ENCODE results near the gene CDS2.

The CDS2 gene

GRCh38 chr20:5140195-5140594, 13.4 kb downstream of the CDS2 start:
- Histone ChIP-seq H3K27me3 (ENCODE audit: insufficient read depth, low read length) (no peaks in the 10 kb centered on the region), H3K27ac (ENCODE audit: low read depth, low read length) (no peak overlapping the region), H3K36me3 (ENCODE audit: insufficient read depth, low read length) (no peaks in the 10 kb centered on the region), H3K9me3 (ENCODE audit: insufficient read depth, low read depth, low read length) (no peaks in the 10 kb centered on the region), H3K4me1 (ENCODE audit: insufficient read depth, low read length) (peaks cover 12% of the 10 kb centered on the region), H3K4me3 (ENCODE audit: low read length) (no peak overlapping the region), H3K9ac (ENCODE audit: low read depth, low read length) (no peak overlapping the region)

GRCh38 chr20:5141615-5142014, 14.8 kb downstream of the CDS2 start:
- no peaks in the 10 kb centered on the region for H3K27me3 ChIP-seq (ENCODE audit: insufficient read depth, low read length)
- H3K4me1 ChIP-seq (ENCODE audit: insufficient read depth, low read length) = peaks cover under 1% of the 10 kb centered on the region; the same call in 1 of the 2 replicates
- WGBS = 91% methylated on average over 1 of the region's 2 CpGs
- no peak overlapping the region for H3K9ac ChIP-seq (ENCODE audit: low read depth, low read length)
- no peaks in the 10 kb centered on the region for H3K36me3 ChIP-seq (ENCODE audit: insufficient read depth, low read length)
- H3K4me3 ChIP-seq (ENCODE audit: low read length) = no peak overlapping the region
- no peak overlapping the region for H3K27ac ChIP-seq (ENCODE audit: low read depth, low read length)
- no peaks in the 10 kb centered on the region for H3K9me3 ChIP-seq (ENCODE audit: insufficient read depth, low read depth, low read length)

- Histone ChIP-seq H3K9me3 (ENCODE audit: insufficient read depth, low read depth, low read length) (no peaks in the 10 kb centered on the region), H3K4me1 (ENCODE audit: insufficient read depth, low read length) (no peaks in the 10 kb centered on the region; the same call in 1 of the 2 replicates), H3K27me3 (ENCODE audit: insufficient read depth, low read length) (no peaks in the 10 kb centered on the region), H3K4me3 (ENCODE audit: low read length) (no peak overlapping the region), H3K27ac (ENCODE audit: low read depth, low read length) (no peak overlapping the region), H3K9ac (ENCODE audit: low read depth, low read length) (no peak overlapping the region), H3K36me3 (ENCODE audit: insufficient read depth, low read length) (no peaks in the 10 kb centered on the region)
- WGBS = 92% methylated on average over 5 of the region's 5 CpGs
Measured at GRCh38 chr20:5143851-5144250, 17.0 kb downstream of the CDS2 start.

GRCh38 chr20:5145365-5146098, 18.7 kb downstream of the CDS2 start:
- Histone ChIP-seq H3K27me3 (ENCODE audit: insufficient read depth, low read length) (no peaks in the 10 kb centered on the region), H3K9ac (ENCODE audit: low read depth, low read length) (no peak overlapping the region), H3K4me1 (ENCODE audit: insufficient read depth, low read length) (peaks cover 5% of the 10 kb centered on the region), H3K9me3 (ENCODE audit: insufficient read depth, low read depth, low read length) (no peaks in the 10 kb centered on the region), H3K27ac (ENCODE audit: low read depth, low read length) (no peak overlapping the region), H3K4me3 (ENCODE audit: low read length) (no peak overlapping the region), H3K36me3 (ENCODE audit: insufficient read depth, low read length) (no peaks in the 10 kb centered on the region)
- WGBS = 95% methylated on average over 4 of the region's 5 CpGs

DNA sequence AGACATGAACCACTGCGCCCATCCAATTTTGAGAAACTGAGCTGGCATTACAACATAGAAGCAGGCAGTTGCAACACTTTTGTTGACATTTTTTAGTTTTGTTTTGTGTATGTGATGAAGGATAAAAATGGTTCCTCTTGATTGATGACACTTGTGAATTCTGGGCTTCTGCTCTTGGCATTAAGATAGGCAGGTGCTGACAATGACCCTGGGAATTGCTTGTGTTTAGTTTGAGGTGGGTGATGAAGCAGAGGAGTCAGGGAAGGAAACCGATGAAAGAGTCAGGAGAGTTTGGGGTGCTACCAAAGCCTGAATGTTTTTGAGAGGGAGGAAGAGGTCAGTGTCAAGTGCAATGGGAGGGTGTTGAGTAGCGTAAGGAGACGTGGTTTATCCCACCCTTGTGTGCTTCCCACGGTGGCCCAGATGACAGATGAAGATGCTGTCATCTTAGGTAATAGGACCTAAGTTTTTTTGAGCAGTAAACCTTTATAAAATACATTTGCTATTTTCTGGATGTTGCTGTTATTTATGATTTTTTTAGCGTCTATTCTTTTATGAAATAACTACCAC, 19.4 kb downstream of the CDS2 start:
- Histone ChIP-seq H3K4me1 (ENCODE audit: insufficient read depth, low read length) (peaks cover 9% of the 10 kb centered on the region), H3K27me3 (ENCODE audit: insufficient read depth, low read length) (no peaks in the 10 kb centered on the region), H3K27ac (ENCODE audit: low read depth, low read length) (no peak overlapping the region), H3K36me3 (ENCODE audit: insufficient read depth, low read length) (no peaks in the 10 kb centered on the region), H3K9ac (ENCODE audit: low read depth, low read length) (no peak overlapping the region), H3K4me3 (ENCODE audit: low read length) (no peak overlapping the region), H3K9me3 (ENCODE audit: insufficient read depth, low read depth, low read length) (no peaks in the 10 kb centered on the region)
- 92% methylated on average over 6 of the region's 6 CpGs for WGBS

GRCh38 chr20:5146871-5147592, 20.2 kb downstream of the CDS2 start:
- no peaks in the 10 kb centered on the region for H3K27me3 ChIP-seq (ENCODE audit: insufficient read depth, low read length)
- no peak overlapping the region for H3K9ac ChIP-seq (ENCODE audit: low read depth, low read length)
- WGBS = 93% methylated on average over 2 of the region's 2 CpGs
- H3K9me3 ChIP-seq (ENCODE audit: insufficient read depth, low read depth, low read length) = no peaks in the 10 kb centered on the region
- no peak overlapping the region for H3K4me3 ChIP-seq (ENCODE audit: low read length)
- no peaks in the 10 kb centered on the region for H3K36me3 ChIP-seq (ENCODE audit: insufficient read depth, low read length)
- peaks cover 9% of the 10 kb centered on the region for H3K4me1 ChIP-seq (ENCODE audit: insufficient read depth, low read length)
- H3K27ac ChIP-seq (ENCODE audit: low read depth, low read length) = no peak overlapping the region

GRCh38 chr20:5148581-5148980, 21.8 kb downstream of the CDS2 start:
- Histone ChIP-seq H3K9me3 (ENCODE audit: insufficient read depth, low read depth, low read length) (no peaks in the 10 kb centered on the region), H3K9ac (ENCODE audit: low read depth, low read length) (no peak overlapping the region), H3K27ac (ENCODE audit: low read depth, low read length) (no peak overlapping the region), H3K4me3 (ENCODE audit: low read length) (no peak overlapping the region), H3K27me3 (ENCODE audit: insufficient read depth, low read length) (no peaks in the 10 kb centered on the region), H3K4me1 (ENCODE audit: insufficient read depth, low read length) (peaks cover 9% of the 10 kb centered on the region), H3K36me3 (ENCODE audit: insufficient read depth, low read length) (no peaks in the 10 kb centered on the region)
- whole genome bisulfite sequencing = 95% methylated on average over 6 of the region's 6 CpGs

DNA sequence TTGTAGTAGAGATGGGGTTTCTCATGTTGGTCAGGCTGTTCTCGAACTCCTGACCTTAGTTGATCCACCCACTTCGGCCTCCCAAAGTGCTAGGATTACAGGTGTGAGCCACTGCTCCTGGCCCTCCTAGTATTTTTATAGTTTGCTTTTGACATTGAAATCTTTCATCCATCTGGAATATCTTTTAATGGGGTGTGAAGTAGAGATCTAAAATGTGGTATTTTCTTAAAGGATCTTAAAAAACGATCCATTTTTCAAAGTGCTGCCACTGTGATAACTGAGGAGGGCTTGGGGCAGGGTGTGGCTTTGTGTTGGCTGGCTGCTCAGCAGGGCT, 23.1 kb downstream of the CDS2 start:
- no peak overlapping the region for H3K27ac ChIP-seq (ENCODE audit: low read depth, low read length)
- H3K27me3 ChIP-seq (ENCODE audit: insufficient read depth, low read length) = no peaks in the 10 kb centered on the region
- no peak overlapping the region for H3K9ac ChIP-seq (ENCODE audit: low read depth, low read length)
- peaks cover 9% of the 10 kb centered on the region for H3K4me1 ChIP-seq (ENCODE audit: insufficient read depth, low read length)
- no peaks in the 10 kb centered on the region for H3K36me3 ChIP-seq (ENCODE audit: insufficient read depth, low read length)
- WGBS = 93% methylated on average over 3 of the region's 3 CpGs
- H3K9me3 ChIP-seq (ENCODE audit: insufficient read depth, low read depth, low read length) = no peaks in the 10 kb centered on the region
- no peak overlapping the region for H3K4me3 ChIP-seq (ENCODE audit: low read length)

DNA sequence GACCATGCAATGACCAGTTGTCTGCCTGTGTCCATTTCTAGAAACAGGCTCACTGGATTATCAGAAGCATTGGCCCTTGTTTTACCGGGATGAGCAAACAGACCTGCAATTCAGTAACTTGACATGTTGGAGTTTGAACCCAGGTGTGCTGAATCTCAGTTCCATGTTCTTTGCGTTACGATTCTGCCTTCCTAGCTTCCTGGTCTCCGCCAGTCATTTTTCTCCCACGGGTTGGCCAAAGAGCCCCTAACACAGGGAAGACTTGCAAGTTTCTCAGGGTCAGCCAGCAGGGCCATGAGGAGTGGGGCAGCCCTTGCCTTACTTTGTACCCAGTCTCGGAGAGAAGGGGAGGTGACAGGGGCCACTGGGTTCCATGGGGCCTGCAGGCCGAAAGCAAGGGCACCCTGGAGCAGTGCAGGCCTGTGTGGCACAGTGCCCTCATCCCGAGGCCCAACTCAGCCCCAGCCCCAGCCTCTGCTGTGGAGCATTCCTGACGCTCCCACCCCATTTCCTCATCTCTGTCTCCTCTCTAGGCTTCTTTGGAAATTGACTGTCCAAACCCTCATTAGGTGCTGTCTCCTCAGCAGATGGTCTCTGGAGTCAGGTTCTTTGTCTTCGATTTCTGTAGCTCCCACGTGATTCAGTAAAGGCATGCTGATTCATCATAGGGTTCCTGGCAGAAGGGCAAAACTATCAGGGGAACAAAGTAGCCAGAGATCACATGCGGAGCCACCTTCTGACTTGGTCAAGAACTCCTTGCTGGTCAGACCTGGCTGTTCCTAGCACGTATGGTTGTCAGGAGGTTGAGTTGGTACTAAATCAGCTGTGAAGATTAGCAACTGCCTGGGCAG, 23.6 kb downstream of the CDS2 start:
- no peaks in the 10 kb centered on the region for H3K36me3 ChIP-seq (ENCODE audit: insufficient read depth, low read length)
- H3K27ac ChIP-seq (ENCODE audit: low read depth, low read length) = no peak overlapping the region
- no peaks in the 10 kb centered on the region for H3K9me3 ChIP-seq (ENCODE audit: insufficient read depth, low read depth, low read length)
- no peak overlapping the region for H3K9ac ChIP-seq (ENCODE audit: low read depth, low read length)
- H3K4me3 ChIP-seq (ENCODE audit: low read length) = no peak overlapping the region
- H3K4me1 ChIP-seq (ENCODE audit: insufficient read depth, low read length) = peaks cover 9% of the 10 kb centered on the region
- H3K27me3 ChIP-seq (ENCODE audit: insufficient read depth, low read length) = no peaks in the 10 kb centered on the region
- WGBS = 90% methylated on average over 13 of the region's 13 CpGs

- no peak overlapping the region for H3K27ac ChIP-seq (ENCODE audit: low read depth, low read length)
- H3K9ac ChIP-seq (ENCODE audit: low read depth, low read length) = no peak overlapping the region
- no peaks in the 10 kb centered on the region for H3K9me3 ChIP-seq (ENCODE audit: insufficient read depth, low read depth, low read length)
- H3K4me1 ChIP-seq (ENCODE audit: insufficient read depth, low read length) = peaks cover 9% of the 10 kb centered on the region; the same call in 1 of the 2 replicates
- no peak overlapping the region for H3K4me3 ChIP-seq (ENCODE audit: low read length)
- H3K36me3 ChIP-seq (ENCODE audit: insufficient read depth, low read length) = no peaks in the 10 kb centered on the region
- 98% methylated on average over 2 of the region's 3 CpGs for WGBS
- H3K27me3 ChIP-seq (ENCODE audit: insufficient read depth, low read length) = no peaks in the 10 kb centered on the region
Measured at GRCh38 chr20:5153152-5153467, 26.3 kb downstream of the CDS2 start.
